Activated B cell treated with CpG ODN at 0.5 μM for 24 hours (primary cell): Measurements from ENCODE around the gene CLCA4. TPM values are rescaled to one million over a fixed set of nuclear protein-coding genes. Genes with fewer than 3 reads are reported as not detected.
"Not testable (repeated sequence)": the region's sequence is repeated elsewhere in the genome, so short reads cannot be mapped to it uniquely, and the experiment has no call there.

Source experiments
- ATAC-seq: fragments of 200-7000 bp; cut with Tn5 transposase; one replicate; pipeline ENCODE4 v1.10.0; 2021; ENCODE audit warnings: low read depth, mild to moderate bottlenecking, moderate library complexity
- CTCF ChIA-PET: fragments of 350-600 bp; sonication (Branson Sonifier 250); formaldehyde crosslinking; loops from one replicate; lab custom pipeline; 2021; ENCODE audit warnings: antibody characterized with exemption; lab: Charles Lee
- POLR2A ChIA-PET: fragments of 350-600 bp; sonication (Branson Sonifier 250); formaldehyde crosslinking; loops from one replicate; lab custom pipeline; 2021; ENCODE audit warnings: antibody characterized with exemption; lab: Charles Lee
- DNase-seq: peaks from one replicate; pipeline ENCODE4 v3.0.0; 2022
- H3K27ac Mint-ChIP-seq: one replicate; pipeline ENCODE4 v1.8.0; 2020; ENCODE audit warnings: mixed read lengths
- H3K27me3 Mint-ChIP-seq: one replicate; pipeline ENCODE4 v1.8.0; 2021; ENCODE audit warnings: mixed read lengths
- H3K36me3 Mint-ChIP-seq: one replicate; pipeline ENCODE4 v1.8.0; 2021; ENCODE audit warnings: low read depth, mixed read lengths
- H3K4me1 Mint-ChIP-seq: one replicate; pipeline ENCODE4 v1.8.0; 2021; ENCODE audit warnings: mixed read lengths
- H3K4me3 Mint-ChIP-seq: one replicate; pipeline ENCODE4 v1.8.0; 2020; ENCODE audit warnings: mild to moderate bottlenecking, mixed read lengths
- H3K9me3 Mint-ChIP-seq: one replicate; pipeline ENCODE4 v1.8.0; 2020; ENCODE audit warnings: mixed read lengths
- CTCF ChIP-seq: fragments of 200-600 bp; IDR thresholded peaks from one replicate; pipeline ENCODE4 v1.8.0; 2022; ENCODE audit warnings: antibody characterized with exemption, mild to moderate bottlenecking
- intact Hi-C: fragments of 100-400 bp; cut with micrococcal nuclease; formaldehyde crosslinking; loops from one replicate; pipeline ENCODE4 v1.15.1; 2024
- total RNA-seq: library from RNA; stranded (reverse); gene quantifications from 2 replicates; pipeline ENCODE4 v1.2.3, GENCODE V29; 2022

CLCA4 gene, protein sequence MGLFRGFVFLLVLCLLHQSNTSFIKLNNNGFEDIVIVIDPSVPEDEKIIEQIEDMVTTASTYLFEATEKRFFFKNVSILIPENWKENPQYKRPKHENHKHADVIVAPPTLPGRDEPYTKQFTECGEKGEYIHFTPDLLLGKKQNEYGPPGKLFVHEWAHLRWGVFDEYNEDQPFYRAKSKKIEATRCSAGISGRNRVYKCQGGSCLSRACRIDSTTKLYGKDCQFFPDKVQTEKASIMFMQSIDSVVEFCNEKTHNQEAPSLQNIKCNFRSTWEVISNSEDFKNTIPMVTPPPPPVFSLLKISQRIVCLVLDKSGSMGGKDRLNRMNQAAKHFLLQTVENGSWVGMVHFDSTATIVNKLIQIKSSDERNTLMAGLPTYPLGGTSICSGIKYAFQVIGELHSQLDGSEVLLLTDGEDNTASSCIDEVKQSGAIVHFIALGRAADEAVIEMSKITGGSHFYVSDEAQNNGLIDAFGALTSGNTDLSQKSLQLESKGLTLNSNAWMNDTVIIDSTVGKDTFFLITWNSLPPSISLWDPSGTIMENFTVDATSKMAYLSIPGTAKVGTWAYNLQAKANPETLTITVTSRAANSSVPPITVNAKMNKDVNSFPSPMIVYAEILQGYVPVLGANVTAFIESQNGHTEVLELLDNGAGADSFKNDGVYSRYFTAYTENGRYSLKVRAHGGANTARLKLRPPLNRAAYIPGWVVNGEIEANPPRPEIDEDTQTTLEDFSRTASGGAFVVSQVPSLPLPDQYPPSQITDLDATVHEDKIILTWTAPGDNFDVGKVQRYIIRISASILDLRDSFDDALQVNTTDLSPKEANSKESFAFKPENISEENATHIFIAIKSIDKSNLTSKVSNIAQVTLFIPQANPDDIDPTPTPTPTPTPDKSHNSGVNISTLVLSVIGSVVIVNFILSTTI
- not detected in 2 replicates for total RNA-seq

GRCh38 chr1:86546787-86547221 is at the start of gene CLCA4:
Gene CLCA4, plus strand, starts transcription at chr1:86547078. Its CDS starts 42 bp downstream, at chr1:86547120.
- no peak for TF ChIP-seq CTCF
- Mint-ChIP-seq H3K36me3 (peaks cover 2% of the 10 kb centered on the region), H3K27me3 (peaks cover 3% of the 10 kb centered on the region), H3K9me3 (peaks cover 10% of the 10 kb centered on the region), H3K4me1 (peaks cover 6% of the 10 kb centered on the region), H3K4me3 (no peak within 1 kb of the TSS), H3K27ac (no peak within 1 kb of the TSS)
- POLR2A ChIA-PET = no interaction called here
- CTCF ChIA-PET = no interaction called here
- intact Hi-C loops = loop anchor here (1.0 kb wide), 1 partner anchor 70 kb away; no protein-coding TSS in a partner anchor
- ATAC-seq = no peak
- no peak for DNase-seq

- TF ChIP-seq CTCF = no peak
- no peak for ATAC-seq
- Mint-ChIP-seq H3K27me3 (peaks cover 10% of the 10 kb centered on the region), H3K27ac (no peak overlapping the region), H3K36me3 (no peaks in the 10 kb centered on the region), H3K9me3 (no peaks in the 10 kb centered on the region), H3K4me3 (no peak overlapping the region), H3K4me1 (peaks cover 2% of the 10 kb centered on the region)
- DNase-seq = no peak
- intact Hi-C loops = no loop called here
- ChIA-PET CTCF (interaction anchor here (1.4 to 4.8 kb wide), 2 partner anchors 10 to 119 kb away, joined by 5 to 40 read pairs; no protein-coding TSS in a partner anchor), POLR2A (no interaction called here)
Observed at GRCh38 chr1:86498281-86498680, 48.6 kb upstream of the CLCA4 start.

- H3K36me3 Mint-ChIP-seq = no peaks in the 10 kb centered on the region
- H3K9me3 Mint-ChIP-seq = no peaks in the 10 kb centered on the region
- ChIA-PET CTCF (interaction anchor here (0.7 to 4.8 kb wide), 16 partner anchors 8 to 583 kb away, joined by 3 to 40 read pairs (median 4); partner anchors contain the start of genes ODF2L and SH3GLB1), POLR2A (no interaction called here)
- ATAC-seq (peak; percentile 56), DNase-seq (no peak)
- H3K4me3 Mint-ChIP-seq = no peak overlapping the region
- intact Hi-C loops = loop anchor here (1.0 to 5.0 kb wide), 7 partner anchors 8 to 242 kb away; partner anchors contain the start of genes ODF2L and SH3GLB1
- peaks cover 15% of the 10 kb centered on the region for H3K27me3 Mint-ChIP-seq
- peaks cover 2% of the 10 kb centered on the region for H3K4me1 Mint-ChIP-seq
- no peak overlapping the region for H3K27ac Mint-ChIP-seq
- peak; percentile 100 for TF ChIP-seq CTCF
Observed at GRCh38 chr1:86499987-86500593, 46.8 kb upstream of the CLCA4 start.

DNA sequence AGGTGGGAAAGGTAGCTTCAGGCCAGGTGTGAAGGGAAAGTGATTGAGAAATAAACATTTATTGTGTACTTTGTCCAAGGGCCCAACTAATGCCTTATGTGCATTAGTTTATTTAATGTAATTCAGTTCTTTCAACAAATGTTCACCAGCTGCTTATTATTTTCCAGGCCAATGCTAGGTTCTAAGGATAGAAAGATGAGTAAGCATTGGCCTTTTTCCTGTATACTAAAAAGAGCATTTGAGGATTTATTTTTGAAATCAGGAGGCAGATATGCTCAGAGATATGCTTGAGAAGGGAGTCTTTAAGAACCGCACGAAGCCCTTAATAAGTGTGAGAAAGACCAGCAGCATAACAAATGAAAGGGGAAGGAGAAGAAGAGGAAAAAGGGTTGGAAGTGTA is 46.2 kb upstream of the CLCA4 start:
- no peak overlapping the region for H3K4me3 Mint-ChIP-seq
- ChIA-PET POLR2A (no interaction called here), CTCF (interaction anchor here (0.7 to 4.8 kb wide), 14 partner anchors 12 to 583 kb away, joined by 3 to 40 read pairs (median 4); partner anchors contain the start of genes ODF2L and SH3GLB1)
- no peak overlapping the region for H3K27ac Mint-ChIP-seq
- H3K4me1 Mint-ChIP-seq = peaks cover 2% of the 10 kb centered on the region
- peaks cover 14% of the 10 kb centered on the region for H3K27me3 Mint-ChIP-seq
- no peaks in the 10 kb centered on the region for H3K9me3 Mint-ChIP-seq
- H3K36me3 Mint-ChIP-seq = no peaks in the 10 kb centered on the region
- DNase-seq (no peak), ATAC-seq (no peak)
- no peak for TF ChIP-seq CTCF
- intact Hi-C loops = loop anchor here (1.0 to 5.0 kb wide), 7 partner anchors 8 to 242 kb away; partner anchors contain the start of genes ODF2L and SH3GLB1

- intact Hi-C loops = loop anchor here (1.0 to 5.0 kb wide), 4 partner anchors 83 to 200 kb away; partner anchors contain the start of gene SH3GLB1
- H3K9me3 Mint-ChIP-seq, H3K36me3 Mint-ChIP-seq, H3K4me1 Mint-ChIP-seq, POLR2A ChIA-PET, H3K27ac Mint-ChIP-seq, DNase-seq: not testable (repeated sequence)
- CTCF ChIA-PET = interaction anchor here (0.7 to 4.8 kb wide), 11 partner anchors 9 to 240 kb away, joined by 3 to 40 read pairs (median 3); partner anchors contain the start of genes ODF2L and SH3GLB1
- peak; percentile 70 for ATAC-seq
- Mint-ChIP-seq H3K4me3 (peak overlapping the region; percentile 64), H3K27me3 (peaks cover 11% of the 10 kb centered on the region)
Observed at GRCh38 chr1:86502125-86502646, 44.7 kb upstream of the CLCA4 start.
